Measurements from ENCODE around the gene SLX4IP. TPM values are rescaled to one million over a fixed set of nuclear protein-coding genes. Genes with fewer than 3 reads are reported as not detected.
A peak's percentile ranks its signal among the peaks of the same experiment; 100 is the strongest.

The SLX4IP gene
- total and polyA plus RNA-seq, 2 of the 13 experiments (the other 11 are each of a cell fraction or from before 2014, with no cell fraction given) = 3.6 to 7.3 TPM

DNA sequence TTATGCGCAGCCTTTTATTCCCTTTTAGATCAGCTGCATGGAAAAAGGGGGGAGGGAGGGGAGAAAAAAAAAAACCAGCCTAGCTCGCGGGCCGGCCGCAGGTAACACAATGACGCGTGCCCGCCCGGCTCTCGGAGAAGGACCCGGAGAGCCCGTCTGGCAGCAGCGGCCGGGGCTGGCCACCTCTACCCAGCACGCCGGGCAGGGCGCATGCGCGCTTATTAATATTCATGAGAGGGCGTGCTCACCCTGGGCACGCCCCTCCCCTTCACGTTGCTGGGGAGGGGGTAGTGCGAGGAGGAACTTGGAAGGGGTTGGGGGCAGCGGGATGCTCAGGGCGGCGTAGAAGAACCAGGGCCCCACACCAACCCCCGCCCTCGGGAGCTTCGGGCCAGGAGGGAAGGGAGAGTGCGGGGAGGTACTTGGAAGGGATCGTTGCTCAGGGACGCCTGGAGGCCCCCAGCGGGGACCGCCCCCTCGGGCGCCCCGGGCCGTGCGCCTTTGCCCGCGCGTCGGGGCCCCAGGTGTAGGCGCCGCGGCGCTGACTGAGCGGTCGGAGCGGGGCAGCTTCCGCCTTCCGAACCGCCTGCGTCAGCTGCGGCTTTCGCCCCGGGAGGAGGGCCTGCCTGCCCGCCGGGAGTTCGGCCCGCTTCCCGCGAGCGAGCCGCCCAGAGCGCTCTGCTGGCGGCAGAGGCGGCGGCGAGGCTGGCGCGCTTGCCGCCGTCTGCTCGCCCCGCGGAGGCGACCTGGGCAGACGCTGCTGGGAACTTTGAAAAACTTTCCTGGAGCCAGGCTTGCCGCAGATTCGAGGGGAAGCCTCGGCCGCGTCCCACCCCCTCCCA, 239.0 kb downstream of the SLX4IP start, which contains the start of gene JAG1 (continued):
- TF ChIP-seq, protein P1, sequence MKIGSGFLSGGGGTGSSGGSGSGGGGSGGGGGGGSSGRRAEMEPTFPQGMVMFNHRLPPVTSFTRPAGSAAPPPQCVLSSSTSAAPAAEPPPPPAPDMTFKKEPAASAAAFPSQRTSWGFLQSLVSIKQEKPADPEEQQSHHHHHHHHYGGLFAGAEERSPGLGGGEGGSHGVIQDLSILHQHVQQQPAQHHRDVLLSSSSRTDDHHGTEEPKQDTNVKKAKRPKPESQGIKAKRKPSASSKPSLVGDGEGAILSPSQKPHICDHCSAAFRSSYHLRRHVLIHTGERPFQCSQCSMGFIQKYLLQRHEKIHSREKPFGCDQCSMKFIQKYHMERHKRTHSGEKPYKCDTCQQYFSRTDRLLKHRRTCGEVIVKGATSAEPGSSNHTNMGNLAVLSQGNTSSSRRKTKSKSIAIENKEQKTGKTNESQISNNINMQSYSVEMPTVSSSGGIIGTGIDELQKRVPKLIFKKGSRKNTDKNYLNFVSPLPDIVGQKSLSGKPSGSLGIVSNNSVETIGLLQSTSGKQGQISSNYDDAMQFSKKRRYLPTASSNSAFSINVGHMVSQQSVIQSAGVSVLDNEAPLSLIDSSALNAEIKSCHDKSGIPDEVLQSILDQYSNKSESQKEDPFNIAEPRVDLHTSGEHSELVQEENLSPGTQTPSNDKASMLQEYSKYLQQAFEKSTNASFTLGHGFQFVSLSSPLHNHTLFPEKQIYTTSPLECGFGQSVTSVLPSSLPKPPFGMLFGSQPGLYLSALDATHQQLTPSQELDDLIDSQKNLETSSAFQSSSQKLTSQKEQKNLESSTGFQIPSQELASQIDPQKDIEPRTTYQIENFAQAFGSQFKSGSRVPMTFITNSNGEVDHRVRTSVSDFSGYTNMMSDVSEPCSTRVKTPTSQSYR (CRISPR knock-in tag; IDR thresholded peaks at IDR 0.05; ENCODE audit: borderline replicate concordance) = peak; percentile 64; the same call in 1 of the 2 replicates
- no peak for TF ChIP-seq U2AF2 (IDR thresholded peaks at IDR 0.05; ENCODE audit: low read depth, low read length)
- TF ChIP-seq, protein P2, sequence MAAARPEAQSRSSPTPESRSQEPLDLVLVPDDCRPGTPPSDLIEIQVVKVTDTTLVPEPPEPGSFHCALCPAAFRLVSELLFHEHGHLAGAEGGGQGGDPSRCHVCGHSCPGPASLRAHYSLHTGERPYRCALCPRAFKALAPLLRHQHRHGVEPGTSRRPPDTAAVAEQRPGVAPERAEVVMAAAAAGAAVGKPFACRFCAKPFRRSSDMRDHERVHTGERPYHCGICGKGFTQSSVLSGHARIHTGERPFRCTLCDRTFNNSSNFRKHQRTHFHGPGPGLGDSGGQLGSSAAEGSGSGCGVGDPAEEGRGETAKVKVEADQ (CRISPR knock-in tag; IDR thresholded peaks at IDR 0.05; ENCODE audit: borderline replicate concordance) = peak; percentile 27; the same call in 1 of the 2 replicates
- TF ChIP-seq MAZ (IDR thresholded peaks at IDR 0.05; ENCODE audit: borderline replicate concordance, low read depth, low read length) = peak; percentile 99
- peak; percentile 98 for TF ChIP-seq MAZ (CRISPR knock-in tag; IDR thresholded peaks at IDR 0.05; ENCODE audit: low read depth)
- TF ChIP-seq, protein P3, sequence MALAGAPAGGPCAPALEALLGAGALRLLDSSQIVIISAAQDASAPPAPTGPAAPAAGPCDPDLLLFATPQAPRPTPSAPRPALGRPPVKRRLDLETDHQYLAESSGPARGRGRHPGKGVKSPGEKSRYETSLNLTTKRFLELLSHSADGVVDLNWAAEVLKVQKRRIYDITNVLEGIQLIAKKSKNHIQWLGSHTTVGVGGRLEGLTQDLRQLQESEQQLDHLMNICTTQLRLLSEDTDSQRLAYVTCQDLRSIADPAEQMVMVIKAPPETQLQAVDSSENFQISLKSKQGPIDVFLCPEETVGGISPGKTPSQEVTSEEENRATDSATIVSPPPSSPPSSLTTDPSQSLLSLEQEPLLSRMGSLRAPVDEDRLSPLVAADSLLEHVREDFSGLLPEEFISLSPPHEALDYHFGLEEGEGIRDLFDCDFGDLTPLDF (CRISPR knock-in tag; IDR thresholded peaks at IDR 0.05) = peak; percentile 70; the same call in 1 of the 2 replicates
- TF ChIP-seq KDM1A (CRISPR knock-in tag; IDR thresholded peaks at IDR 0.05) = no peak; the same call in 1 of the 2 replicates
- TF ChIP-seq POGZ (CRISPR knock-in tag; IDR thresholded peaks at IDR 0.05) = peak; percentile 70
- no peak for TF ChIP-seq ZNF205 (CRISPR knock-in tag; IDR thresholded peaks at IDR 0.05)
- TF ChIP-seq ZSCAN22 (CRISPR knock-in tag; IDR thresholded peaks at IDR 0.05) = 0 out of 2 replicates have a peak, but pooled peaks have one; percentile 26
- TF ChIP-seq POLR2AphosphoS5 (IDR thresholded peaks at IDR 0.05; ENCODE audit: low read depth, low read length) = peak; percentile 98
- no peak for TF ChIP-seq ZZZ3 (CRISPR knock-in tag; IDR thresholded peaks at IDR 0.05; ENCODE audit: borderline replicate concordance)
- TF ChIP-seq, protein P4, sequence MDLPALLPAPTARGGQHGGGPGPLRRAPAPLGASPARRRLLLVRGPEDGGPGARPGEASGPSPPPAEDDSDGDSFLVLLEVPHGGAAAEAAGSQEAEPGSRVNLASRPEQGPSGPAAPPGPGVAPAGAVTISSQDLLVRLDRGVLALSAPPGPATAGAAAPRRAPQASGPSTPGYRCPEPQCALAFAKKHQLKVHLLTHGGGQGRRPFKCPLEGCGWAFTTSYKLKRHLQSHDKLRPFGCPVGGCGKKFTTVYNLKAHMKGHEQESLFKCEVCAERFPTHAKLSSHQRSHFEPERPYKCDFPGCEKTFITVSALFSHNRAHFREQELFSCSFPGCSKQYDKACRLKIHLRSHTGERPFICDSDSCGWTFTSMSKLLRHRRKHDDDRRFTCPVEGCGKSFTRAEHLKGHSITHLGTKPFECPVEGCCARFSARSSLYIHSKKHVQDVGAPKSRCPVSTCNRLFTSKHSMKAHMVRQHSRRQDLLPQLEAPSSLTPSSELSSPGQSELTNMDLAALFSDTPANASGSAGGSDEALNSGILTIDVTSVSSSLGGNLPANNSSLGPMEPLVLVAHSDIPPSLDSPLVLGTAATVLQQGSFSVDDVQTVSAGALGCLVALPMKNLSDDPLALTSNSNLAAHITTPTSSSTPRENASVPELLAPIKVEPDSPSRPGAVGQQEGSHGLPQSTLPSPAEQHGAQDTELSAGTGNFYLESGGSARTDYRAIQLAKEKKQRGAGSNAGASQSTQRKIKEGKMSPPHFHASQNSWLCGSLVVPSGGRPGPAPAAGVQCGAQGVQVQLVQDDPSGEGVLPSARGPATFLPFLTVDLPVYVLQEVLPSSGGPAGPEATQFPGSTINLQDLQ (CRISPR knock-in tag; IDR thresholded peaks at IDR 0.05) = 0 out of 2 replicates have a peak, but pooled peaks have one; percentile 53
- peak; percentile 93 for TF ChIP-seq ZSCAN31 (CRISPR knock-in tag; IDR thresholded peaks at IDR 0.05; ENCODE audit: low read depth)
- peak; percentile 82 for TF ChIP-seq ZNF782 (CRISPR knock-in tag; IDR thresholded peaks at IDR 0.05; ENCODE audit: borderline replicate concordance)
- TF ChIP-seq HCFC1 (IDR thresholded peaks at IDR 0.05; ENCODE audit: low read depth, low read length) = peak; percentile 38; the same call in 1 of the 2 replicates
- no peak; the same call in 1 of the 2 replicates for TF ChIP-seq FOXC1 (CRISPR knock-in tag; IDR thresholded peaks at IDR 0.05; ENCODE audit: borderline replicate concordance)
- peak; percentile 96 for TF ChIP-seq HNRNPLL (IDR thresholded peaks at IDR 0.05; ENCODE audit: low read depth, low read length, poor library complexity, severe bottlenecking)
- TF ChIP-seq ZSCAN30 (CRISPR knock-in tag; IDR thresholded peaks at IDR 0.05) = 0 out of 2 replicates have a peak, but pooled peaks have one; percentile 85
- TF ChIP-seq, protein P5, sequence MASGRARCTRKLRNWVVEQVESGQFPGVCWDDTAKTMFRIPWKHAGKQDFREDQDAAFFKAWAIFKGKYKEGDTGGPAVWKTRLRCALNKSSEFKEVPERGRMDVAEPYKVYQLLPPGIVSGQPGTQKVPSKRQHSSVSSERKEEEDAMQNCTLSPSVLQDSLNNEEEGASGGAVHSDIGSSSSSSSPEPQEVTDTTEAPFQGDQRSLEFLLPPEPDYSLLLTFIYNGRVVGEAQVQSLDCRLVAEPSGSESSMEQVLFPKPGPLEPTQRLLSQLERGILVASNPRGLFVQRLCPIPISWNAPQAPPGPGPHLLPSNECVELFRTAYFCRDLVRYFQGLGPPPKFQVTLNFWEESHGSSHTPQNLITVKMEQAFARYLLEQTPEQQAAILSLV (CRISPR knock-in tag; IDR thresholded peaks at IDR 0.05; ENCODE audit: borderline replicate concordance) = peak; percentile 85
